Measurements from ENCODE around the gene TMEM158.

TMEM158 gene

GRCh38 chr3:45261333-45262110 lies 35.4 kb upstream of the TMEM158 start:
- no peaks in the 10 kb centered on the region for H3K79me2 ChIP-seq (ENCODE audit: low read length)
- H3K4me2 ChIP-seq (ENCODE audit: low read length): no peak overlapping the region
- no peak overlapping the region for H2AFZ ChIP-seq (ENCODE audit: low read depth, low read length)
- no peak overlapping the region for H3K27ac ChIP-seq (ENCODE audit: low read length)
- no peak overlapping the region for H3K4me3 ChIP-seq (ENCODE audit: low read length)
- no peak overlapping the region for H3K9ac ChIP-seq (ENCODE audit: low read length)
- H3K36me3 ChIP-seq (replicated peaks; ENCODE audit: low read depth, low read length): no peaks in the 10 kb centered on the region
- H3K4me1 ChIP-seq (ENCODE audit: low read length): no peaks in the 10 kb centered on the region
- peaks cover 26% of the 10 kb centered on the region for H3K27me3 ChIP-seq (ENCODE audit: low read depth, low read length)
- TF ChIP-seq EZH2phosphoT487 (IDR thresholded peaks at IDR 0.05; ENCODE audit: low read depth): no peak
- no peak for TF ChIP-seq CTCF (IDR thresholded peaks at IDR 0.05; ENCODE audit: low read depth, low read length)
- no peaks in the 10 kb centered on the region for H4K20me1 ChIP-seq (ENCODE audit: insufficient read depth, low read length)
- H3K9me3 ChIP-seq (ENCODE audit: insufficient read depth, low read length): no peaks in the 10 kb centered on the region

- H2AFZ ChIP-seq (ENCODE audit: low read depth, low read length): no peak overlapping the region
- no peaks in the 10 kb centered on the region for H4K20me1 ChIP-seq (ENCODE audit: insufficient read depth, low read length)
- H3K79me2 ChIP-seq (ENCODE audit: low read length): no peaks in the 10 kb centered on the region
- peaks cover 34% of the 10 kb centered on the region for H3K27me3 ChIP-seq (ENCODE audit: low read depth, low read length)
- no peak overlapping the region for H3K4me3 ChIP-seq (ENCODE audit: low read length)
- no peaks in the 10 kb centered on the region for H3K36me3 ChIP-seq (replicated peaks; ENCODE audit: low read depth, low read length)
- no peak overlapping the region for H3K4me2 ChIP-seq (ENCODE audit: low read length)
- H3K4me1 ChIP-seq (ENCODE audit: low read length): no peaks in the 10 kb centered on the region
- no peak overlapping the region for H3K27ac ChIP-seq (ENCODE audit: low read length)
- H3K9me3 ChIP-seq (ENCODE audit: insufficient read depth, low read length): no peaks in the 10 kb centered on the region
- H3K9ac ChIP-seq (ENCODE audit: low read length): no peak overlapping the region
- TF ChIP-seq EZH2phosphoT487 (IDR thresholded peaks at IDR 0.05; ENCODE audit: low read depth) (no peak), CTCF (IDR thresholded peaks at IDR 0.05; ENCODE audit: low read depth, low read length) (no peak)
Observed at GRCh38 chr3:45259133-45259532, 33.0 kb upstream of the TMEM158 start.

GRCh38 chr3:45258317-45258716 lies 32.2 kb upstream of the TMEM158 start:
- no peaks in the 10 kb centered on the region for H3K4me1 ChIP-seq (ENCODE audit: low read length)
- no peak overlapping the region for H3K27ac ChIP-seq (ENCODE audit: low read length)
- no peak overlapping the region for H3K4me2 ChIP-seq (ENCODE audit: low read length)
- H3K4me3 ChIP-seq (ENCODE audit: low read length): no peak overlapping the region
- no peaks in the 10 kb centered on the region for H4K20me1 ChIP-seq (ENCODE audit: insufficient read depth, low read length)
- no peak overlapping the region for H3K9ac ChIP-seq (ENCODE audit: low read length)
- H2AFZ ChIP-seq (ENCODE audit: low read depth, low read length): no peak overlapping the region
- H3K9me3 ChIP-seq (ENCODE audit: insufficient read depth, low read length): no peaks in the 10 kb centered on the region
- H3K79me2 ChIP-seq (ENCODE audit: low read length): no peaks in the 10 kb centered on the region
- no peaks in the 10 kb centered on the region for H3K36me3 ChIP-seq (replicated peaks; ENCODE audit: low read depth, low read length)
- peaks cover 34% of the 10 kb centered on the region for H3K27me3 ChIP-seq (ENCODE audit: low read depth, low read length)
- TF ChIP-seq CTCF (IDR thresholded peaks at IDR 0.05; ENCODE audit: low read depth, low read length) (no peak), EZH2phosphoT487 (IDR thresholded peaks at IDR 0.05; ENCODE audit: low read depth) (no peak)

DNA sequence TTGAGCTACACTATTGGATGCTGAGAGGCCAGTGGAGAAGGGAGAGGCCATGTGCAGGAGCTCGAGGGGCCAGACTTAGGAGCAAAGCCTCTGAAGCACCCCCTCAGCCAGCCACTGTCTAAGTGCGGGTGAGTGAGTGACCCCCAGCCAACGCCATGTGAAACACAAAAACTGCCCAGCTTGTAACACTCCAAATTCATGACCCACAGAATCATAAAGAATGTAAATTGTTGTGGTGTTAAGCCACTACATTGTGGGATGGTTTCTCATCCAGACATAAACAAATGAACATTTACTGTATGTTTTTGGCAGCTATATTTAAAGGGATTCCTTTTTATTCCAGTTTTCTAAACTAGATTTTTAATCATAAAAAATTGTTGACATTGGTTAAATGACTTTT lies 27.2 kb upstream of the TMEM158 start:
- Histone ChIP-seq H3K4me2 (ENCODE audit: low read length) (no peak overlapping the region), H2AFZ (ENCODE audit: low read depth, low read length) (no peak overlapping the region), H3K79me2 (ENCODE audit: low read length) (no peaks in the 10 kb centered on the region), H3K27ac (ENCODE audit: low read length) (no peak overlapping the region), H3K27me3 (ENCODE audit: low read depth, low read length) (peaks cover 22% of the 10 kb centered on the region; the same call in 1 of the 2 replicates), H3K9me3 (ENCODE audit: insufficient read depth, low read length) (no peaks in the 10 kb centered on the region), H3K4me3 (ENCODE audit: low read length) (no peak overlapping the region), H3K9ac (ENCODE audit: low read length) (no peak overlapping the region), H4K20me1 (ENCODE audit: insufficient read depth, low read length) (no peaks in the 10 kb centered on the region), H3K36me3 (replicated peaks; ENCODE audit: low read depth, low read length) (no peaks in the 10 kb centered on the region), H3K4me1 (ENCODE audit: low read length) (peaks cover 14% of the 10 kb centered on the region)
- TF ChIP-seq CTCF (IDR thresholded peaks at IDR 0.05; ENCODE audit: low read depth, low read length) (no peak), EZH2phosphoT487 (IDR thresholded peaks at IDR 0.05; ENCODE audit: low read depth) (no peak)

Measured in OCI-LY3 (cell line).